NCI-H1694 treated with DMSO at 0.1 percent for 48 hours (cell line): ENCODE results near the gene PHF21A.
A peak's percentile ranks its signal among the peaks of the same experiment; 100 is the strongest.
"Not testable (repeated sequence)": the region's sequence is repeated elsewhere in the genome, so short reads cannot be mapped to it uniquely, and the experiment has no call there.

ENCODE experiments used
- DNase-seq: peaks from one replicate; lab custom pipeline; 2025; lab: John Stamatoyannopoulos, UW

The PHF21A gene

GRCh38 chr11:45920531-45921477 lies 200.4 kb downstream of the PHF21A start:
- DNase-seq: no peak

- no peak for DNase-seq
Observed at GRCh38 chr11:45919806-45920530, 201.3 kb downstream of the PHF21A start.

- no peak for DNase-seq
Observed at GRCh38 chr11:45918962-45919675, 202.1 kb downstream of the PHF21A start.

- DNase-seq: peak; percentile 49
Observed at GRCh38 chr11:45918331-45918941, 202.8 kb downstream of the PHF21A start.

- DNase-seq: peak; percentile 92
Observed at GRCh38 chr11:45917623-45918330, 203.5 kb downstream of the PHF21A start, which contains the start of gene PEX16. PEX16 (minus strand) TSS chr11:45917877; CDS start chr11:45917811, 66 bp downstream.

- no peak for DNase-seq
Observed at GRCh38 chr11:45917286-45917622, 204.0 kb downstream of the PHF21A start.

- no peak for DNase-seq
Observed at GRCh38 chr11:45915446-45915845, 205.8 kb downstream of the PHF21A start.

GRCh38 chr11:45913942-45914635 lies 207.2 kb downstream of the PHF21A start:
- DNase-seq: no peak

GRCh38 chr11:45913514-45913913 lies 207.7 kb downstream of the PHF21A start:
- DNase-seq: no peak

GRCh38 chr11:45910623-45911022 lies 210.6 kb downstream of the PHF21A start:
- no peak for DNase-seq

GRCh38 chr11:45909594-45910475 lies 211.4 kb downstream of the PHF21A start:
- no peak for DNase-seq

- DNase-seq: no peak
Observed at GRCh38 chr11:45907911-45908370, 213.3 kb downstream of the PHF21A start.

- DNase-seq: no peak
Observed at GRCh38 chr11:45906965-45907611, 214.2 kb downstream of the PHF21A start, which contains the start of gene FREY1. FREY1 (minus strand) TSS chr11:45907271; CDS start chr11:45907245, 26 bp downstream.

- no peak for DNase-seq
Observed at GRCh38 chr11:45906096-45906682, 215.1 kb downstream of the PHF21A start.

- not testable (repeated sequence) for DNase-seq
Observed at GRCh38 chr11:45905576-45905975, 215.7 kb downstream of the PHF21A start.

- no peak for DNase-seq
Observed at GRCh38 chr11:45905095-45905494, 216.2 kb downstream of the PHF21A start.

- DNase-seq: no peak
Observed at GRCh38 chr11:45904309-45904915, 216.8 kb downstream of the PHF21A start.
